Nephron progenitor cell (in vitro differentiated cells): Measurements from ENCODE around the gene CCNB1IP1.
"Not testable (repeated sequence)": the region's sequence is repeated elsewhere in the genome, so short reads cannot be mapped to it uniquely, and the experiment has no call there.

ENCODE experiments used
- DNase-seq: peaks from one replicate; pipeline ENCODE4 v3.0.0; 2021
- H3K27ac Mint-ChIP-seq: 2 replicates; pipeline ENCODE4 v1.8.0; 2021; ENCODE audit warnings: mild to moderate bottlenecking, moderate library complexity, mixed read lengths
- H3K27me3 Mint-ChIP-seq: 2 replicates; pipeline ENCODE4 v1.8.0; 2021; ENCODE audit warnings: mild to moderate bottlenecking, low read depth, mixed read lengths; ENCODE audit not compliant: poor library complexity
- H3K36me3 Mint-ChIP-seq: 2 replicates; pipeline ENCODE4 v1.8.0; 2021; ENCODE audit warnings: low read depth, mixed read lengths
- H3K4me1 Mint-ChIP-seq: 2 replicates; pipeline ENCODE4 v1.8.0; 2021; ENCODE audit warnings: mixed read lengths
- H3K4me3 Mint-ChIP-seq: 2 replicates; pipeline ENCODE4 v1.8.0; 2021; ENCODE audit warnings: mild to moderate bottlenecking, moderate library complexity, mixed read lengths
- H3K9me3 Mint-ChIP-seq: 2 replicates; pipeline ENCODE4 v1.8.0; 2021; ENCODE audit warnings: mild to moderate bottlenecking, moderate library complexity, mixed read lengths
- CTCF ChIP-seq: fragments of 200-600 bp; sonication (generic); IDR thresholded peaks from 2 replicates; pipeline ENCODE4 v1.5.0; 2021; ENCODE audit warnings: antibody characterized with exemption

Gene CCNB1IP1

DNA sequence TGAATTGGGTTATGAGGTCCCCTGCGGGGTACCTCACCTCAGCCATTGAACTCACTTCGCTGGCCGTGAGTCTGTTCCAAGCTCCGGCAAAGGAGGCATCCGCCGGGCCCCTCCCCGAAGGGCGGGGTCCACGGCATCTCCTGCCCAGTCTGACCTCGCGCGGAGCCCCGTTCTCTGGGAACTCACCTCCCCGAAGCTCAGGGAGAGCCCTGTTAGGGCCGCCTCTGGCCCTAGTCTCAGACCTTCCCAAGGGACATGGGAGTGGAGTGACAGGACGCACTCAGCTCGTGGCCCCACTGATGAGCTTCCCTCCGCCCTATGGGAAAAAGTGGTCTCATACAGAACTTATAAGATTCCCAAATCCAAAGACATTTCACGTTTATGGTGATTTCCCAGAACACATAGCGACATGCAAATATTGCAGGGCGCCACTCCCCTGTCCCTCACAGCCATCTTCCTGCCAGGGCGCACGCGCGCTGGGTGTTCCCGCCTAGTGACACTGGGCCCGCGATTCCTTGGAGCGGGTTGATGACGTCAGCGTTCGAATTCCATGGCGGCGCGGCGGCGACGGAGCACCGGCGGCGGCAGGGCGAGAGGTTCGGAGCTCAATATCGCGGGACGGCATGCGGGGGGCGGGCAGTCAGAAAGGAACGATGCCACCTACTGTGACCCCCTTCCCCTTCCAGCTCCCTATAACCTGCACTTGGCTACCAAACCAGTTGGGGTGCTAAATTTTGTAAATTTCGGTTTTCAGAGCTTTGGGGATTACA is 10.2 kb upstream of the CCNB1IP1 start, which contains the start of gene PARP2:
Gene PARP2 (plus strand): TSS at position 544 of the 770 bp plus-strand sequence. CDS start 7 bp downstream, at position 551.
- H3K4me3 Mint-ChIP-seq = peak within 1 kb of the TSS; percentile 90
- peaks cover 2% of the 10 kb centered on the region for H3K27me3 Mint-ChIP-seq
- DNase-seq = peak; percentile 98
- peaks cover 15% of the 10 kb centered on the region for H3K4me1 Mint-ChIP-seq
- no peak for TF ChIP-seq CTCF
- no peaks in the 10 kb centered on the region for H3K9me3 Mint-ChIP-seq
- peak within 1 kb of the TSS; percentile 99 for H3K27ac Mint-ChIP-seq
- H3K36me3 Mint-ChIP-seq = peaks cover 30% of the 10 kb centered on the region

- TF ChIP-seq CTCF = no peak
- Mint-ChIP-seq H3K36me3 (peaks cover 17% of the 10 kb centered on the region), H3K27ac (no peak overlapping the region), H3K27me3 (peaks cover 6% of the 10 kb centered on the region), H3K4me3 (peak overlapping the region; percentile 90), H3K9me3 (no peaks in the 10 kb centered on the region), H3K4me1 (peaks cover 15% of the 10 kb centered on the region)
- DNase-seq = no peak
Observed at GRCh38 chr14:20341646-20342045, 8.6 kb upstream of the CCNB1IP1 start.

DNA sequence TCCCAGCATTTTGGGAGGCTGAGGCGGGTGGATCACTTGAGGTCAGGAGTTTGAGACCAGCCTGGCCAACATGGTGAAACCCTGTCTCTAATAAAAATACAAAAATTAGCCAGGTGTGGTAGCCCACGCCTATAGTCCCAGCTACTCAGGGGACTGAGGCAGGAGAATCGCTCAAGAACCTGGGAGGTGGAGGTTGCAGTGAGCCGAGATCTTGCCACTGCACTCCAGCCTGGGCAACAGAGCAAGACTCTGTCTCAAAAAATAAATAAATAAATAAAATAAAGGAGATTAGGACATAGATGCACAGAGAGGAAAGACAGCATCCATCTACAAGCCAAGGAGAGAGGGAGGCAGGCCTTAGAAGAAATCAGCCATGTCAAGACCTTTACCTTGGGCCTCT is 8.0 kb upstream of the CCNB1IP1 start:
- H3K27ac Mint-ChIP-seq, H3K27me3 Mint-ChIP-seq, H3K9me3 Mint-ChIP-seq, DNase-seq: not testable (repeated sequence)
- Mint-ChIP-seq H3K4me3 (peak overlapping the region; percentile 52), H3K4me1 (peaks cover 15% of the 10 kb centered on the region), H3K36me3 (peaks cover 12% of the 10 kb centered on the region)

- DNase-seq = no peak
- Mint-ChIP-seq H3K36me3 (peaks cover 11% of the 10 kb centered on the region), H3K27ac (no peak overlapping the region), H3K4me1 (peaks cover 30% of the 10 kb centered on the region), H3K4me3 (peak overlapping the region; percentile 97), H3K27me3 (peaks cover 7% of the 10 kb centered on the region), H3K9me3 (no peaks in the 10 kb centered on the region)
- no peak for TF ChIP-seq CTCF
Observed at GRCh38 chr14:20334017-20334416, 938 bp upstream of the CCNB1IP1 start.

DNA sequence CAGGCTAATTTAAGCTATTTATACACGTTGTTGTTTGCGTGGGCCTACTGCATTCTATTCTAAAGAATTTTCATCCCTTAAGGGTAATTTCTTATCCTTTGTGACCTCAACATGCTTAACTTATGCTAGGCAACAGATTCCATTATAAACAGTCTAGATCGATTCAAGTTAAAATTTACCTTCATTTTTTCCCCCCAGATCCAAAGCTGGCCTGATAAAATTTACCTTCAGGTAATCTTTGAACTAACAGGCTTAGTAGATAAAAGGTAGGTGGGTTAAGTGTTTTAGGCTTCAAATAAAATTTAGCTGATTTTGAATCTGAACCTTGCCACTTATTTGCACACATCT is 389 bp upstream of the CCNB1IP1 start:
- H3K27me3 Mint-ChIP-seq = peaks cover 6% of the 10 kb centered on the region
- H3K9me3 Mint-ChIP-seq = no peaks in the 10 kb centered on the region
- H3K27ac Mint-ChIP-seq = no peak overlapping the region
- peaks cover 16% of the 10 kb centered on the region for H3K36me3 Mint-ChIP-seq
- H3K4me3 Mint-ChIP-seq = peak overlapping the region; percentile 97
- peaks cover 30% of the 10 kb centered on the region for H3K4me1 Mint-ChIP-seq
- DNase-seq = no peak
- no peak for TF ChIP-seq CTCF

- TF ChIP-seq CTCF = no peak
- no peak for DNase-seq
- Mint-ChIP-seq H3K4me3 (peak overlapping the region; percentile 97), H3K36me3 (peaks cover 20% of the 10 kb centered on the region), H3K27ac (peak overlapping the region; percentile 98), H3K9me3 (no peaks in the 10 kb centered on the region), H3K27me3 (peaks cover 6% of the 10 kb centered on the region), H3K4me1 (peaks cover 35% of the 10 kb centered on the region)
Observed at GRCh38 chr14:20332431-20332787, 670 bp downstream of the CCNB1IP1 start.
